Lower leg skin (tissue), 3 donors: Measurements from ENCODE around the gene DHPS.

ENCODE experiments used
- CTCF ChIP-seq, 3 donors: fragments of 450-650 bp; IDR thresholded peaks; one replicate each; pipeline ENCODE4 v1.5.1; 2016; ENCODE audit warnings: antibody characterized with exemption in 3 of 3, mild to moderate bottlenecking in 3 of 3, moderate library complexity in 2 of 3
- POLR2A ChIP-seq, 2 donors: fragments of 450-650 bp; IDR thresholded peaks; one replicate each; pipeline ENCODE4 v1.6.1; 2016 to 2017; ENCODE audit warnings: antibody characterized with exemption in 2 of 2, mild to moderate bottlenecking in 1 of 2, moderate library complexity in 1 of 2

- TF ChIP-seq CTCF (IDR thresholded peaks at IDR 0.05) (no peak), POLR2A (IDR thresholded peaks at IDR 0.05) (no peak)
Observed at GRCh38 chr19:12647490-12648071, 34.1 kb downstream of the DHPS start.
